Kidney epithelial cell (primary cell): Measurements from ENCODE around the gene ADSS1. TPM values are rescaled to one million over a fixed set of nuclear protein-coding genes. Genes with fewer than 3 reads are reported as not detected.
"Not testable (repeated sequence)": the region's sequence is repeated elsewhere in the genome, so short reads cannot be mapped to it uniquely, and the experiment has no call there.

ENCODE experiments used
- DNase-seq: peaks from one replicate; pipeline ENCODE4 v3.0.0-alpha.2; 2010; ENCODE audit warnings: low read depth
- H3K27me3 ChIP-seq: 2 replicates; pipeline ENCODE4 v1.6.0; 2011; ENCODE audit warnings: low read length; ENCODE audit not compliant: control insufficient read depth, insufficient read depth
- H3K36me3 ChIP-seq: 2 replicates; pipeline ENCODE4 v1.5.1; 2011; ENCODE audit warnings: low read length; ENCODE audit not compliant: control insufficient read depth, insufficient read depth
- H3K4me3 ChIP-seq: 2 replicates; pipeline ENCODE4 v1.5.1; 2011; ENCODE audit warnings: low read depth, mild to moderate bottlenecking, control low read depth, low read length
- CTCF ChIP-seq: IDR thresholded peaks from 2 replicates; pipeline ENCODE4 v1.5.1; 2011; ENCODE audit warnings: mild to moderate bottlenecking, moderate library complexity, low read length, control low read depth, inconsistent platforms; ENCODE audit not compliant: insufficient read depth, poor library complexity, severe bottlenecking
- total RNA-seq: library from RNA; depleted of rRNA; stranded (reverse); fragments of >200 nt; gene quantifications from 2 replicates; pipeline ENCODE4 v1.2.3, GENCODE V29; 2015

Gene ADSS1
- total RNA-seq, 1 donor from 2014 or later = 10.3 TPM

- no peak for DNase-seq
- H3K4me3 ChIP-seq = no peak overlapping the region
- H3K36me3 ChIP-seq = no peaks in the 10 kb centered on the region
- no peak for TF ChIP-seq CTCF
- peaks cover 8% of the 10 kb centered on the region for H3K27me3 ChIP-seq
Measured at GRCh38 chr14:104726600-104727451, 2.8 kb downstream of the ADSS1 start.

- no peak for DNase-seq
- no peak for TF ChIP-seq CTCF
- no peak overlapping the region for H3K4me3 ChIP-seq
- no peaks in the 10 kb centered on the region for H3K36me3 ChIP-seq
- H3K27me3 ChIP-seq = peaks cover 11% of the 10 kb centered on the region
Measured at GRCh38 chr14:104728631-104729030, 4.6 kb downstream of the ADSS1 start.

GRCh38 chr14:104729176-104729834 lies 5.3 kb downstream of the ADSS1 start:
- H3K27me3 ChIP-seq = peaks cover 11% of the 10 kb centered on the region
- not testable (repeated sequence) for H3K36me3 ChIP-seq, DNase-seq, H3K4me3 ChIP-seq

- Histone ChIP-seq H3K27me3 (peaks cover 12% of the 10 kb centered on the region), H3K4me3 (no peak overlapping the region), H3K36me3 (no peaks in the 10 kb centered on the region)
- no peak for TF ChIP-seq CTCF
- no peak for DNase-seq
Measured at GRCh38 chr14:104729835-104730181, 5.8 kb downstream of the ADSS1 start.

- Histone ChIP-seq H3K36me3 (no peaks in the 10 kb centered on the region), H3K4me3 (no peak overlapping the region), H3K27me3 (peaks cover 16% of the 10 kb centered on the region)
- no peak for DNase-seq
- TF ChIP-seq CTCF = no peak
Measured at GRCh38 chr14:104730487-104730886, 6.5 kb downstream of the ADSS1 start.

GRCh38 chr14:104731320-104732294 lies 7.6 kb downstream of the ADSS1 start:
- no peak for DNase-seq
- H3K4me3 ChIP-seq = no peak overlapping the region
- H3K27me3 ChIP-seq = peaks cover 18% of the 10 kb centered on the region
- TF ChIP-seq CTCF = peak; percentile 57
- no peaks in the 10 kb centered on the region for H3K36me3 ChIP-seq
